Stimulated activated CD4-positive, alpha-beta T cell treated with anti-CD3 and anti-CD28 coated beads, Interleukin-4, amount 100 ng/mL, for 1 hour (primary cell): ENCODE data around the gene VCAN.
A peak's percentile ranks its signal among the peaks of the same experiment; 100 is the strongest.

Experiments
- DNase-seq: peaks from one replicate; pipeline ENCODE4 v3.0.0-alpha.2; 2020

The VCAN gene

DNA sequence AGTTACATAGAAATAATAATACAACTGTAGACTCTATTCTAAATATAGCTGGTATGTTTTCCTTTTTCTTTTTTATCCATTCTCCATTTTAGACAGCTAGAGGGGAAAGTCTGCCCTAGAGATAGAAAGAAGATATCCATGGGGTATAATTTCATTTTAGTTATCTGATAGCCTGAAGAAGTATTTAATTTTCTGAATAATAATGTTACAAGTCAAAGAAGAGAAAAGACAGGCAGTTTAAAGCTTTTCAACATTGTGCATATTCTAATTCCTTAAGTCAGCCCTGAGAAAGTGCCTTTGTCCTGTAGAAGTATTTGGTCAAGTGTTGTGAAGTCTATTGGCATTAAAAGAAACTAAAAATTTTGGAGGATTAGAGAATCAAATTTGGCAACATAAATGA, 2.5 kb upstream of the VCAN start:
- DNase-seq = no peak

DNA sequence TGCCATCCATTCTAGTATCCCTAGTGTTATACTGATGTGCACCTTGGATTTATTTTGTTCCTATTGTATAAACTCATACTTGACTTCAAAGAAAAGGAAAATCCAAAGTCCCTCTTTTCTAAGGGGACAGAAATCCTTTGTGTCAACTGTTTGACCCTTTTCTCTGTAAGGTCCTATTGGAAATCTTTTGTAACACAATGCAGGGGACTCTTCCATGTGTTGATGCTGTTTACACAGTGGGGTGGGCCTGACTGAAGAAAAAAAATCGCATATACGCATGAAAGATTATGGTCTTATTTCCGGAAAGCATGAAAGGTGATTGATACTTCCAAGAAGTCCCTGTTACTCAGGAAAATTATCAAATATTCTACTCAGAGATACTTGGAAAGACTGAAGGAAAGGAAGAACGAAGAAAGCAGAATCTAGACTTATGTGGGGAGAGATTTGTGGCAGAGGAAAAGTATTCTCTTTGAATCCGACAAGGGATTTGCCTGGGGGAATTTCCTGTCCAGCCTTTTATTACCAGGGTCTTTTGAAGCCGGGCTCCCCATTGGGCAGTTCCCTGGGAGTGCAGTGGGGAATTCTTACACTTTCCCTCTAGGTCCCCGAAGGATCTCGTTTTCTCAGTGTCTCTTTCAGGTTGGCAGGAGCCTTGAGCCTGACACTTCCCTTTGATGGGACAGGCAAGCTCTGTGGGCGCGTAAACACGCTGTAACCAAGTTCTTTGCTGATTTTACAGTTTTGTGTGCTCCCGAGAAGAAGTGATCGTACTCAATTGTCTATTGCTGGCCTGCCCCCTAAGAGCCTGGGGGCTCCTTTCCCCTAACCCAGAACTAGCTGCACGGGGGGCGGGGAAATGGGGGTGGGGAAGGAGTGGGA, 779 bp upstream of the VCAN start:
- no peak for DNase-seq

DNA sequence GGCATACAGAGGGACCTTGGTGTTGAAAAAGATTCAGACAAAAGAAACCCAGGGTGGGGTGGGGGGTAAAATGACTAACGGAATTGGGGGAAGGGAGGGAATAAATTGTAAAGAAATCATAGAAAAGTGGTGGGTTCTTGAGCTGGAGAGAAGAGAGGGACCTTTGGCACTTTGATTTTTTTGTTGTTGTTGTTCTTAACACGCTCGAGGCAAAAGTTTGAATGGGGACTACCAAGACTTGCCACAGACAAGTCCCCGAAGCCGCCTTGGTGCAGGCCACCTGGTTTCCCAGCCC, 616 bp downstream of the VCAN start:
- DNase-seq = no peak

DNA sequence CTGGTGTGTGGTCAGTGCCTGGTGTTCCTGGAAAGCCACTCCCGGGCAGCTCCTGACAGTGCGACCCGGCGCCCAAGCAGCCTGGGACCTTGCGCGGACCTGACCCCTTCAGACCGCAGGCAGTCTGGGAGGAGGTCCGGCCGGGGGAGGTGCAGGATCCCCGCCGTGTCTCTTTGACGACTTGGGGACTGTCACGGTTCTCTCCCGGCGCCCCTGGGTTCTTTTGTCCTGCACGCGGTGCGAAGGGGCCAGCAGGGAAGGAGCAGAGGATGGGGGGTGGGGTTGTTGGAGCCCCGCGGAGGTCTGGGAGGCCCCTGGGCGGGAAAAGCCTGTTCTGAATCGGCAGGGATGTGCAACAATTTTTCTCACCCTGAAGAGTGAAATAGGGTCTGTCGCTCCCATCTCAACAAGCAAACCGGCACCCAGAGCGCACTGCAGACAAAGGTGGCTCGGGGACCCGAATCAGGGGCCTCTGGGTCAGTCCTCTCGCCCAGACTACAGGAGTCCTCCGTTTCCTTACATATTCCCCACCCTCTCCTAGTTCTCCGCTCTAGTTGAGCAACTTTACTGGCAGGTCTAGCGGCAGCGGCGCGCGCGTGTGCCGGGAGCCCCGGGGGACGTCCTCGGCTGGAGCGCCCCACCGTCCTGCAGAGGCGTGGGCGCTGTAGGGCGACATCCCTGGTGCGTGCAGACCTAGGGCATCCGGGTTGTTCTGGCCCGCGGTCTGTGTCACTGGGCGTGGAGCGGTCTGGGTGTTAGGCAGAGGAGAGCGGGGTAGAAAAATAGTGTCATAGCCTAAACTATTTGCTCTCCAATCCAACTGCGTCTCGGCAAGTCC, 1.2 kb downstream of the VCAN start:
- no peak for DNase-seq

DNA sequence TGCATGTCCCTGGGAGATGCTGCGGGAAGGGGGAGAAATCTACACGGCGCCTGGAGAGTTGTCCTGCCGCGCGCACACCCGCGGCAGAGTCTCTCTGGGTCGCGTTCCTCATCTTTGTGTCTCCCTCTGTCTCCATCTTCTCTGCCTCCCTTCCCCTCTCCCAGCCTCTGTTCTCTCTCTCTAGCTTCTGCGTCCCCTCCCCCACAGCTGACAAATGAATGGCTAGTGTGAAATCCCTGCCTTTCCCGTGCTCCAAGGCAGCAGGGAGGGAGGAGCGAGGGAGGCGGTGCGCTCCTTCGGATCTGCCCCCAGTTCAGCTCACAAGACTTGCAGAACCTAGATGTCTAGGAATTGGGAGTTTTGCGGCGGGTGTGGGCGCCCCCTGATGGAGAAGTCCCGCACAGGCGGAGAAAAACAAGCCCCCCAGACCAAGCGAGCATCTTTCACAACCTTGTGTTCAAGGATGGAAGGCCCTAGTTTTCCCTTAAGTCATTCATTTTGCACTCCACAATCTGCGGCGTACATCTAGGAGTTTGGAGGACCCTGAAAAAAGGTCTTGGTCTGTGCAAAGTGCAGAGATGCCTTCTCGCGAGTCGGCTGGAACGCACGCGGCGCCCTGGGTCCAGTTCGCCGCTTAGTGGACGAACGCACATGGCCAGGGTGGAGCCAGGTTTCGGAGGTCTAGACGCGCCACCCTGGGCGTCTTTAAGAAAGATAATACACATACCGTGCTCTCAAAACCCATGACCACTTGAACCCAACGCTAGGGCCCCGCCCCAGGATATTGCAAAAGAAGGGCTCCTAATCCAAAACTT, 2.0 kb downstream of the VCAN start:
- DNase-seq = peak; percentile 45

DNA sequence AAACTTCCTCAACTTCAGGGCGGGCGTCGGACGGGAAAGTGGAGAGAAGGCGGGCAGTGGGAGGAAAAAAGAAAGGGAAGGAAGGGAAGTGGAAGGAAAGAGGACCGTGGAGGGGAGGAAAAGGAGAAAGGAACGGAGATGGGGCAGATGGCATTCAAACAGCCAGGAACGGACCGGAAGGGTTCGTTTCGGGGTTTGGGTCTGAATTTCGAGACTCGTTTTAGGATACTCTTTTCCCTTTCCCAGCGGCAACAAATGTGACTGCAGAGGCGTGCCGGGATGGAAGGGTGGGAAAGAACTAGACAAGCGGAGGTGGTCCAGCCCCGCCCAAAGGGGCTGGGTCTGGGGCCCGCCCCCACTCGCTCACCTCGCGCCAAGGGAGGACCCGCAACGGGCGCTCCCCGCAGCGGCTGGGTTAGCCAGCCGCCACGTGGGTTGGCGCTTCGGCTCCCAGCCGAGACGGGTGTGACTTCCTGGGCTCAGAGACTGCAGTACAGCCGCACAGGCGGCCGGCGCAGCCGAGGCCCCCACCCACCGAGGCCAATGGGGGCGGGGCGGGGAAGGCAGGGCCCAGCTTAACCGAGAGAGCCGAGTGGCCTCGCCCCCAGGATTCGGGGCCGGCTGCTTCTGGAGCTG, 2.7 kb downstream of the VCAN start:
- DNase-seq = peak; percentile 26

DNA sequence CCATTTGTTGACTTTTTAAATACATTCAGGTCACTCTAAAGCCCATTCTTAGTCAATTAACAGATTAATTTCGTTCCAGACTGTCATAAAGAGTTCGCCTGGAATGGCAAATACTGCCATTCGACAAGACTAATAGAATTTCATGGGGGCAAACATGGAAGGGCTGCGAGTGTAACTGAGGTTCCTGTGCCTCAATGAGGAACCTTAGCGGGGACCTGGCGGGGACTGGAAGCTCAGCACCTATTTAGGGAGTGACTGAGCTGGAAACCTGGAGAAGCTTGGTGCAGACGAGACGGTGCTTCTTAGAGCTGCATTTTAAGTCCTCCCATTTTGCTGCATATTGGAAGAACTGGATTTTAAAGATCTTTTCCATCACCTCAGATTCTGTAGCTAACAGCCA, 3.4 kb downstream of the VCAN start:
- DNase-seq = no peak

DNA sequence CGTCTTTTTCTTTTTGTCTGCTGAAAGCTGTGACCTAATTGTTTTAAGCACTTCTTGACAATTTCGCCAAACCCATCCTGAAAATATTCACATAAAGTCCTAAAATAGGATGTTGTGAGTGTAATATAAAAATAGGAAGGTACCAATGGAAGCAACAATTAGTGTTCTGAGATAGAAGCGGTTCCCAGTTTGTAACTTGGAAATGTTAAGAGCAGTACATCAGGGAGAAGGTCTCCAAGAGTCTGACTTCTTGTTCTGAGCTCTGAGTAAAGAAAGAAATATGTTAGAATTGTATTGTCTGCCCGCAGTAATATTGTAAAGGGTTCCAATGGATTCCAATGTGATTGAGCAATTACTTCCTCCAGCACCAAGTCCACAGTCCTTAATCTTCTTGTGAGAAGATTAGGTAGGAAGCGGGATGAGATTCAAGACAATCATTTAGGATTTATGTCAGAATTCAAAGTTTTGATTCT, 3.9 kb downstream of the VCAN start:
- DNase-seq = no peak

DNA sequence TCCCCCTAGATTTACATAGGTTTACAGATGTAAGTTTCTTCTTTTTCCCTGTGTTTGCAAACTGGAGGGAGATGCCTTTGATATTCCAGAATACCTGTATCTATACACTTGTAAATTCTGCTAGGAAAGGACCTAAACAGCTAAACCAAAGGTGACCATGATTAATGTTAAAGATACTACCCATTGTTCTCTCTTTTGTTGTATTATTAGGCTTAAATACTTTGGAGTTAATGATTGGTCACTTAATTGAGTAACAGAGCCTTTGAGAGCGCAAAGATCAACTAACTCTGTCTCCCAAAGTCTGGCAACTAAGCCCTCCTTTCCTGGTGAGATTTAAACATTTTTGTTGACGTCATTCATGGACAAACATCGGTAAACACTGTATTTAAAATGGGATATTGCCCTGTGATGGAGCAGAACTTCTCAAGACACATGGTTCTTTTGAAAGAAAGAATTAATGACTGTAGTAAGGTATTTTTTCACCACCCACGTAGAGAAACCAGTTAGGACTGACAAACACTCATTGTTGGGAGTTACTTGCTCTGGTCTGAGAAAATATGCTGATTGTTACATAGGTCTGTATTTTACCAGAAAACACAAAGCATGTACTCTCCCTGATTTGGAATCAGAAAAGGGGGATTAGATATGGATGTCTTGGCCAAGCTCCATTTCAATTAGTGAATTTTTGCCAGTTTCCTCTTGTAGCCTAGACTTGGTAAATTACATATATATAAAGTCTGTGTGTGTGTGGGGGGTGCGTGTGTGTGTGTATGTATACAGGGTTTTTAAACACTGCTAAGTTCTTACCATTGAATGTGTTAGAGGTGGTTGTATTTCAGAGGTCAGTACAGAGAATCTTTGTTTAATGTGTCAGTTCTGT, 4.6 kb downstream of the VCAN start:
- no peak for DNase-seq

DNA sequence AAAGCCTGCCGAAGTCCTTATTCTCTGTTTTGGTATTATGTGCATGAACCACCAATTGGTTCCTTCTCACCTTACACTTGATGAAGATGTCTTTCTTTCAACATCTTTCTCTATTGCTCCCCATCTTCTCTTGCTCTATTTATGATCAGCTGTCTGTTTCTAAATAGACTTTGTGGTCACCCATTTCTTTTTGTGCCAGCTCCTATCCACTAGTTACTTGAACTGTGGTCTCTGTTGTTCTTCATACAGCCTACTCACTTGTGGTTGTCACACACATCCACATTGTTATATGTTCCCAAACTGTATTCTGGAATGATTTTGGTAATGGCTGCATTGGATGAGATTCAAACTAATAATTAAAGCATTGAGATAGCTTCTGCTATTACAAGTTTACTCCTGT, 11.4 kb downstream of the VCAN start:
- DNase-seq = no peak

DNA sequence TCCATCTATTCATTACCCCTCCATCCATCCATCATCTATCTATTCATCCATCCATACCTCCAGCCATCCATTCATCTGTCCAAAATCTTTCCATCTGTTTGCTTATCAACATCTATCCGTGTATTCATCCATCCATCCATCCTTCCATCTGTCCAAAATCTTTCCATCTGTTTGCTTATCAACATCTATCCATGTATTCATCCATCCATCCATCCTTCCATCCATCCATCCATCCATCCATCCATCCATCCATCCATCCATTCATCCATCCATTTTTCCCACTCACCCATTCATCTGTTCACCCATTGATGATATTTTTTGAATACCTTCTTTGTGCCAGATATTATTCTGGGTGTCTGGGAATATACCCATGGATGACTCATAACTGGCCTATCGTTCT, 12.8 kb downstream of the VCAN start:
- no peak for DNase-seq

DNA sequence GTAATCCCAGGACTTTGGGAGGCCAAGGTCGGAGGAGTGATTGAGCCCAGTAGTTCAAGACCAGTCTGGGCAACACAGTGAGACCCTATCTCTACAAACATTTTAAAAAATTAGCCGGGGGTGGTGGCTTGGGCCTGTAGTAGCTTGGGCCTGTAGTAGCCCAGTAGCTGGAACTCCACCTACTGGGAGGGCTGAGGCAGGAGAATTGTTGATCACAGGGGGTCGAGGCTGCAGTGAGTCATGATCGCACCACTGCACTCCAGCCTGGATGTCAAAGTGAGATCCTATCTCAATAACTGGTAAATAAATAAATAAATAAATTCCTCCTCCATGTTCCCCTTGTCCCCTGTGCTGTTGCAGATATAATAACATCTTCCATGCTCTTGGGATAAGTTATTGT, 14.3 kb downstream of the VCAN start:
- no peak for DNase-seq

DNA sequence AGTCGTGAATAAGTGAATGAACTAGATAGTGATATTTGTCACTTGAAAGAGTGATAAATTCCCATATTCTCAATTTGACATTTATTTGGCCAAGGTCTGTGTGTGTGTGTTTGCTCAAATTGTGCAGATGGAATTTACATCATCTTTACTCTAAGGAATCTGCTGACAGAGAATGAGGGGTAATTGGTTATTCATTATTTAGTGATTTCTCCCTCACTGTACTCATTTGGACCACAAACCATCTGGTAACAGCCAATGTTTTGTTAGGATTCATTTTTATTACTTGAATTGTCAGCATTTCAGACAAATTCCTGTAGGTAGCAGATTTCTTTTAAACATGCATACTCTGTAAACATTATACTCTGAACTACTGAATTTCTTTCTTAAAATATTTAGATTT, 15.6 kb downstream of the VCAN start:
- no peak for DNase-seq

DNA sequence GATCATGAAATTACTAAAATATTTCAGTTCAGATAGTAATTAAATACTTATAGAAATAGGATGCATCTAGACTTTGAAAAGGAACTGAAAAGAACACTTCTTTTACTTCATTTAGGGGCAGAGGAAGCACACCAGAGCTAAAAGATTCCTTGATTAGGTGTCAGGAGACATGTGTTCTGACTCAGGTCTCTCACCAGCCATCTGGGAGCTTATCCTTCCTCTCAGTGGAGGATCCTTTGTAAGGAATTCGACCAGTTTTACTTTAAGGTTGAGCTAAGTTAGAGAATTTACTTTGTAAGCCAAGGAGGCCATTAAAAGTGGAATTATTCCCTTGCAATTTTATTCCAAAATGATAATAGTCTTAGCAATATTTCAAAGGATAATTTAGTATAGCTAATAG, 16.7 kb downstream of the VCAN start:
- no peak for DNase-seq

DNA sequence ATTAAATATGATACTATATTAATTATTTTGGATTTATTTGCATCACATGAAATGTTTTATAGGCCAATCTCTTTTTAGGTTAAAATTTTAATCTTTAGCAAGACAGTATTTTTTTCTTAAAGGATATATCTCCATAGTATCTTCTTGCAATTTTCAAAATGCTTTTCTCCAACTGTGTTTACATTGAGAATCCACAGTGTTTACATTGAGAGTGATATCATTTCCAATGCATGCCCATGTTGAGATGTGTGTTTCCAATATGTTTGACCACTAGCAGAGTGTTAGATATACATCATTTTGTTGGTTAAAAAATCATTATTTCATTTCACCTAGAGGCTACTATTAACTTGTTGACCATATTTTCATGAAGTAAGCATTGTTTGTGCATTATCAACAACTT, 17.3 kb downstream of the VCAN start:
- DNase-seq = no peak

DNA sequence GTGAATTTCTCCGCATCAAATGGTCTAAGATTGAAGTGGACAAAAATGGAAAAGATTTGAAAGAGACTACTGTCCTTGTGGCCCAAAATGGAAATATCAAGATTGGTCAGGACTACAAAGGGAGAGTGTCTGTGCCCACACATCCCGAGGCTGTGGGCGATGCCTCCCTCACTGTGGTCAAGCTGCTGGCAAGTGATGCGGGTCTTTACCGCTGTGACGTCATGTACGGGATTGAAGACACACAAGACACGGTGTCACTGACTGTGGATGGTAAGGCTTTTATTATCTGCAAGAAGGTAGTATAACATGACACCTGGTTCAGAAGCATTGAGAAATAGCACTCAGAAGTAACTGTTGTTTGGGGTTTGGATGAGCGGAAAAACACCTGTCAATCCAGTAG, 18.7 kb downstream of the VCAN start:
- no peak for DNase-seq

DNA sequence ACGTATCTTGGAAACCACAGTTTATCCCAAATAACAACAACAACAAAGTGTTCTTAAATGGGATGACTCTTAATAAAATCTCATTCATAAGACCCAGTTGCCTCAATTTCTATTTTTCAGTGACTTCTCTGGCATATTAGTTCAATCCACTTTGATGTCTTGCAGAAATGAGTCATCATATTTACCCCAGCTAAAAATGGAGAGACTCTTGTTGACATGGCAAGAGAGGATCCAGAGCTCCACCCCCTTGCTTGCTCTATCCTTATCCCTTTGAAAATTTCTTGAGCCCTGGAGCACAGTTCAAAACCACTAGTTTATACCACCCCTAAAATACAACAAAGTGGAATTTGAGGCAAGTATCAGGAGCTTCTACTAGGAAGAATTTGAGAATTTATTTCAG, 20.8 kb downstream of the VCAN start:
- DNase-seq = no peak

DNA sequence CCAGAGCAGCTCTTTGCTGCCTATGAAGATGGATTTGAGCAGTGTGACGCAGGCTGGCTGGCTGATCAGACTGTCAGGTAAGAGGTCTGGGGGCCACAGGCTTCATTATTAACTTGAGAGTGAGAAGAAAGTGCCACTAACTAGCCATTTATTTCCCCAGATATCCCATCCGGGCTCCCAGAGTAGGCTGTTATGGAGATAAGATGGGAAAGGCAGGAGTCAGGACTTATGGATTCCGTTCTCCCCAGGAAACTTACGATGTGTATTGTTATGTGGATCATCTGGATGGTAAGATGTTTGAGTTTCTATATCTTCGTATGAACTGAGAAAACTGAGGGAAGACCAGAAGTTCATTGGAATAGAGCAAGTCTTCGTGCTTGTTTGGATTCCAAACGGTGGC, 22.1 kb downstream of the VCAN start:
- no peak for DNase-seq

DNA sequence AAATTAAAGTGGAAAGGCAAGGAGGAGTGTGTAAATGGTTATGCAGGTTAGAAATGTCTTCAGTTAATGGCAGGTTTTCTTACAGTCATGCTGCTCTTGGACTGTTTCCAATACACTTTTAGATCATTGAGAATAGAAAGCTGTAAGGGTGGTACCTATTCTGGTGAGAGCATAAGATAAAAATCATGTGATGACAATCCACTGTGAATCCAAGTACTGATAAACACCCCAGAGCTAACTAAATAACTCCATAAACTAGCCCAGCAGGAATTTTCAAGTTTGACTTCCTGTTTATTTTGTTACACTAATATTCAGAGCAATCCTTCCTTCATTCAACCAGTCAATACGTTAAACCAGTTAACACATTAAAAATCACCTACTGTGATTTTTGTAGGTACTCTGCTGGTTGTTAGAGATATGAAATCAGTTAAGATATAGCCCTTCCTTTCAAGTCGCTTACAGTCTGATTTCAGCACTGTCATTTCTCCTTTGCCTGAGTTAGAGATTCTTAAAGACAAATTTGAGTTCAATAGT, 22.6 kb downstream of the VCAN start:
- DNase-seq = no peak

DNA sequence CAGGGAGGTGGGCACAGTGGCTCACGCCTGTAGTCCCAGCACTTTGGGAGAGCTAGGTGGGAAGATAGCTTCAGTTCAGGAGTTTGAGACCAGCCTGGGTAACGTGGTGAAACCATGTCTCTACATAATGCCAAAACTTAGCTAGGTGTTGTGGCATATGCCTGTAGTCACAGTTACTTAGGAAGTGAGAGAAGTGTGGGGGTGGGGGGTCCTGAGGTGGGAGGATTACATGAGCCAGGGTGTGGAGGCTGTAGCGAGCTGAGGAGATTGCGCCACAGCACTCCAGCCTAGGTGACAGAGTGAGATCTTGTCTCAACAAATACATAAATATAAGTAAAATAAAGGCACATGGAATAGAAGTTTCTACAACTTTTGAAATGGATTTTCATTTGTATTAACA, 23.1 kb downstream of the VCAN start:
- no peak for DNase-seq

DNA sequence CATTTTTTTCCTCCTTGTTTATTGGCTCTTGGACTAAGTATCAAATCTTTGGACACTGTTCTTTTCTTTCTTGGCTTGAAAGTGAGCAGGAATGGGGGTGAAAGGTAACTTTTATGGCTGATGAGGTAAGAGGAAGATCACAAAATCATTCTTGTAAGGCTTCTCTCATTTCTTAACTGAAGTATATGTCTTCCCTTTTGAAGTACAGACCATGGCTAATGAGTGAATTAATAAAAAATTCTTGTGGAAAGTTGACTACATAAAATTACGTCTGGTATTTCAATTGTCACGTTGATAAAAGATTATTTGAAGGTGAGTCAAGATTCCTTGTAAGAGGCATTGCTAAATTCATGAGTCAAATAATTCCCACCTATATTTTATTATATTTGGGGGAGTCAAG, 25.1 kb downstream of the VCAN start:
- DNase-seq = no peak

DNA sequence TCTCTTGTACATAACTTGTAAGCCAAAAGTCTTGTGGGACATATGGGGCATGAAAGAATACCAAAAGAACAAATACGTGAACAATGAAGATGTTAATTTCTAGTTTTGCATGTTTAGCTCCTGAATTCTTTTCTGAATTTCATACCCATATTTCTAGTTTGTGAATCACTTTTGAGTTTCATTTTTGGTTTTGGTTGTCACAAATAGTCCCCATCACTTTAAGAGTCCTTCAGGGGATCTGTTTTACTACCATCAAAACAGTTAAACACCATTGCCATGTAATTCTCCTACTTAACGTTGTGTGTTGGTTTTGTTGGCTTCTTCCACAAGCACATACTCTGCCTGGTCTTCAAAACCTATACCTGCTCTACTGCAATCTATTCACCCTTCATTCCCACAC, 27.0 kb downstream of the VCAN start:
- no peak for DNase-seq
